Stimulated activated effector memory CD8-positive, alpha-beta T cell treated with anti-CD3 and anti-CD28 coated beads, Interleukin-12 subunit alpha, Interleukin-12 subunit beta, amount 100 ng/mL, for 72 hours (primary cell): Measurements from ENCODE around the gene TM4SF4.
A peak's percentile ranks its signal among the peaks of the same experiment; 100 is the strongest.

Experiments used
- ATAC-seq: fragments of 150-1000 bp; cut with Tn5 transposase; 2 replicates; pipeline ENCODE4 v1.10.0; 2021
- DNase-seq, 2 donors: peaks; one replicate each; pipeline ENCODE4 v3.0.0; 2021 to 2022; ENCODE audit warnings: low spot score in 2 of 2
- H3K27ac Mint-ChIP-seq: one replicate; pipeline ENCODE4 v1.8.0; 2022; ENCODE audit warnings: mild to moderate bottlenecking, mixed read lengths
- H3K36me3 Mint-ChIP-seq: one replicate; pipeline ENCODE4 v1.8.0; 2022; ENCODE audit warnings: mild to moderate bottlenecking, mixed read lengths
- H3K4me1 Mint-ChIP-seq: one replicate; pipeline ENCODE4 v1.8.0; 2022; ENCODE audit warnings: mixed read lengths
- H3K4me3 Mint-ChIP-seq: one replicate; pipeline ENCODE4 v1.8.0; 2022; ENCODE audit warnings: mild to moderate bottlenecking, mixed read lengths
- H3K9me3 Mint-ChIP-seq: one replicate; pipeline ENCODE4 v1.8.0; 2022; ENCODE audit warnings: mixed read lengths

TM4SF4 gene

DNA sequence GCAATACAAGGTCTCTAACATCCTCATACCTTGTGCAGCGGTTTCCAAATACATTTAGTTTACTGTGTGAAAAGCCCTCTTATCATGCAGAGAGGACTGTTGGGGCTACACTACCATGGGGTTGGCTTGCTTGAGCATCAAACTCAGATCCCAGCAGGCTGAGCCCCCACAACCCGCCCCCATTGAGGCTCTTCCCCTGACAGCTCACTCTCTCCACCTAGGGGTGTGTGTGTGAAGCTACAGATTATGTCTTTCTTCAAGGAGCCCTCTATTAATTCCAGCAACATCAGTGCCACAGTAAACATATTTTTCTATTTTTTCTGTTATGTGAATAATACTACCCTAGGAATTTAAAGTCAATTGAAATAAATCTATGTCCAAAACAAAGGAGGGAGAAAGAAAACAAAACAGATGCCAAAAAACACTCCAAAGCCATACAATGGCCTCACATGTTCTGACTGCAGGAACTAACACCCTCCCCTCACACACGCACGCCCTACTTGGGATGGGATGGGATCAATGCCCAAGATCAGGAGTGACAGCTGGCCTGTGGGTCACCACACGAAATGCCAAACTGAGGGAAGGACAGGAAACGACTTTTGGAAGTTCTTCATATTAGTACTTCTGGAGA, 14.7 kb downstream of the TM4SF4 start:
- no peak for DNase-seq
- no peak for ATAC-seq
- H3K9me3 Mint-ChIP-seq: no peaks in the 10 kb centered on the region
- H3K27ac Mint-ChIP-seq: no peak overlapping the region
- H3K4me1 Mint-ChIP-seq: no peaks in the 10 kb centered on the region
- no peaks in the 10 kb centered on the region for H3K36me3 Mint-ChIP-seq
- no peak overlapping the region for H3K4me3 Mint-ChIP-seq

DNA sequence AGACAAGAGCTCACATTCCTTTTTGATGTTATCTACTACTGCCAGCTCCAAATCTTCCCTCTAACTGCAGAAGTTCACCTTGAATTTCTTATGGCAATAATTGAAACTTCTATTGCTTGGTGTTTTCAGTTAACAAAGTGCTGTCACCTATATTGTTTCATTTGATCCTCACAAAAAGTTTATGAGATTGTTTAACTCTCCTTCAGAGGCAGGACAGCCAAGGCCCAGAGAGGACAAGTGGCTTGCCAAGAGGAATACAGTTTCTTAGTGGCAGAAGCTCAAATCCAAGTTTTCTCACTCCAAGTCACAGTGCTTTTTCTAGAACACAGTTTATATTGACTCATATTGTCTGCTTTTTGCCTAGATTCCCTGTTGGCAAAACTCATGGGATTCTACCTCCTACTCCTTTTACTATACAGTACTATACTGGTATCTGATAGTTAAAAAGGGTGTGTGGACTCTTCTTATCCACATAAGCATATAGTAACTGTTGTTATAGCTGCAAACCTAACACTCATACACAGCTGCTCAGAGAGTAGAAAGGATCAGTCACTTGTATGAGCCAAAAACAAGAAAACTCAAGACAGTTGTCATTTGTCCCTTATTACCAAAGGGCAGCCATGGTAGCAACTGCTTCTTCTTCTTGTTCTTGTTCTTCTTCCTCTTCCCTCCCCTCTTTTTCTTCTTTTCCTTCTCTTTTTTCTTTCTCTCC, 15.9 kb downstream of the TM4SF4 start:
- H3K4me1 Mint-ChIP-seq: no peaks in the 10 kb centered on the region
- H3K27ac Mint-ChIP-seq: no peak overlapping the region
- no peak for ATAC-seq
- H3K4me3 Mint-ChIP-seq: no peak overlapping the region
- no peaks in the 10 kb centered on the region for H3K36me3 Mint-ChIP-seq
- H3K9me3 Mint-ChIP-seq: no peaks in the 10 kb centered on the region
- DNase-seq: no peak

GRCh38 chr3:149493315-149494021, 19.0 kb downstream of the TM4SF4 start:
- Mint-ChIP-seq H3K9me3 (no peaks in the 10 kb centered on the region), H3K27ac (no peak overlapping the region), H3K4me3 (no peak overlapping the region), H3K4me1 (no peaks in the 10 kb centered on the region), H3K36me3 (no peaks in the 10 kb centered on the region)
- DNase-seq (no peak), ATAC-seq (no peak)

DNA sequence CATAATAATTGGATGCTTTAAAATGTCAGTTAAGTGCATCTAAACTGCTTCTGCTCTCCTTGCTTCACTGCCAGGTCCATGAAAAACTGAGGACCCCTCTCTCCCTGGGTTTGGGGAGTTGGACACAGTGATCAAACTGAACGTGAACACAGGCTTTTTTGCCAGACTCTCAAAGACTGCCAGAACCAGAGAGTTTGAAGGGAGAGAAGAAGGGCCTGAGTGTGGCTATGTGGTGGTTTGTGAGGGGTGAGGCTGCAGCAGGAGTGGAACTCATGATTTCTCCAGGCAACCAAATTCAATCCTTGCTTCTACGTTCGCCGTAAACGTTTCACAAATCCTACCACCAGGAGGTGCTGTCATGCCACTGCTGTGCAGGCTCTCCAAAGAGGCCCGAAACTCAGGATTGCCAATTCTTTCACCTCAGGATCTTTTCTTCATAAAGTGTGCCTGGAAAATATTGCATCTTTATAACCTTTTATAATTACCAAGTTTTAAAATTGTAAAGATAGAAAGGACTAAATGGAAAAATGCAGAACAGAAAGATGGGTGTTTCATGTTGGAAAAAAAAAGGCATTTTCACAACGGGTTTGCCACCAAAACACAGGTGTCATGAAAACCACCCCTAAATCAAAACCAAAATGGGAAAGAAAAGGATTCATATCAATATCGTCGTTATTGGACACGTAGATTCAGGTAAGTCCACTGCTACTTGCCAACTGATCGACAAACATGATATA, 19.7 kb downstream of the TM4SF4 start:
- ATAC-seq (peak; percentile 34), DNase-seq (peak in 1 of 2 donors; percentile 61)
- H3K9me3 Mint-ChIP-seq: no peaks in the 10 kb centered on the region
- no peaks in the 10 kb centered on the region for H3K4me1 Mint-ChIP-seq
- no peak overlapping the region for H3K4me3 Mint-ChIP-seq
- no peaks in the 10 kb centered on the region for H3K36me3 Mint-ChIP-seq
- no peak overlapping the region for H3K27ac Mint-ChIP-seq

- no peak overlapping the region for H3K27ac Mint-ChIP-seq
- DNase-seq: no peak
- ATAC-seq: peak; percentile 88
- no peaks in the 10 kb centered on the region for H3K9me3 Mint-ChIP-seq
- H3K4me3 Mint-ChIP-seq: no peak overlapping the region
- no peaks in the 10 kb centered on the region for H3K4me1 Mint-ChIP-seq
- no peaks in the 10 kb centered on the region for H3K36me3 Mint-ChIP-seq
Observed at GRCh38 chr3:149494759-149495580, 20.5 kb downstream of the TM4SF4 start.

DNA sequence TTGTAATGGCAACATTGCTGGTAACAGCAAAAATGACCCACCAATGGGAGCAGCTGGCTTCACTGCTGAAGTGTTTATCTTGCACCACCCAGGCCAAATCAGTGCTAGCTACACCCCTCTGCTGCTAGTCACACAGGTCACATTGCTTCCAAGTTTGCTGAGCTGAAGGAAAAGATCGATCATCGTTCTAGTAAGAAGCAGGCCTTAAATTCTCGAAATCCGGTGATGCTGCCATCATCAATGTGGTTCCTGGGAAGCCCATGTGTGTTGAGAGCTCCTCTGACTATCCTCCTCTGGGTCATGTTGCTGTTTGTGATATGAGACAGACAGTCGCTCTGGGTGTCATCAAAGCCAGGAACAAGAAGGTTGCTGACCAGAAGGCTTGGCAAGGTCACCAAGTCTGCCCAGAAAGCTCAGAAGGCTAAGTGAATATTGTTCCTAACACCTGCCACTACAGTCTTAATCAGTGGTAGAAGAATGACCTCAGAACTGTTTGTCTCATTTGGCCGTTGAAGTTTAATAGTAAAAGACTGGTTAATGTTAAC, 21.2 kb downstream of the TM4SF4 start:
- Mint-ChIP-seq H3K4me1 (no peaks in the 10 kb centered on the region), H3K4me3 (no peak overlapping the region), H3K27ac (no peak overlapping the region), H3K9me3 (no peaks in the 10 kb centered on the region), H3K36me3 (no peaks in the 10 kb centered on the region)
- no peak for ATAC-seq
- no peak for DNase-seq

- ATAC-seq (no peak), DNase-seq (no peak)
- Mint-ChIP-seq H3K36me3 (no peaks in the 10 kb centered on the region), H3K27ac (no peak overlapping the region), H3K9me3 (no peaks in the 10 kb centered on the region), H3K4me1 (no peaks in the 10 kb centered on the region), H3K4me3 (no peak overlapping the region)
Observed at GRCh38 chr3:149496891-149497290, 22.4 kb downstream of the TM4SF4 start.

DNA sequence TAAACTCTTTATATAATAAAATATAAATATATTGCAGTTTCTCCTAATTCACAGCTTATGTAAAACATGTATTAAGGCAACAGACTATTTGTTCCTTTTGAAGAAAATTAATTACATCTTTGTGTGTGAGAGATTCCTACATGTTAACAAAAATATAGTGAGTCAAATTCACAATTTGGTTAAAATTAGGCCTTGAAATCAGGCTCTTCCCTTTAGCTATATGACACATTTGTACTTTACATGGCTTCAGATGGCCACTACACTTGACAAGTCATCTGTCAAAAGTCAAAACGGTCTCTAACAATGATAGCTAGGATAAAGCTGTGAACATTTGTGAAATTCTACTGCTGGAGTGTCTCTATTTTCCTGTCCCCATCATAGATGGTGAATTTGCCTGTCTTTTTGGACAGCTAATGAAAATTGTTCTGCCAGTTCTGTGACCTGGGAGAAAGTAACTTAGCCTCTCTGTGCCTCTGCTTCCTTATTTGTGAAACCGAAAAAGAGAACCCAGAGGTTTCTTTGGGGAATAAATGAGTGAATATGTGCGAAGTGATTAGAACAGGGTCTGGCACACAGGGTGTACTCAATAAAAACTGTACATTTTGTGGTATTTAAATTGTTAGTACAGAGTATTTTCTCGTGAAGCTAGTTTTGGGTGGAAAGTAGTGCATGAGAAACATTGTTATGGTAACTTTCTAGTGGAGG, 23.6 kb downstream of the TM4SF4 start:
- Mint-ChIP-seq H3K27ac (no peak overlapping the region), H3K4me3 (no peak overlapping the region), H3K36me3 (no peaks in the 10 kb centered on the region), H3K4me1 (no peaks in the 10 kb centered on the region), H3K9me3 (no peaks in the 10 kb centered on the region)
- no peak for ATAC-seq
- no peak for DNase-seq

GRCh38 chr3:149501524-149501923, 27.0 kb downstream of the TM4SF4 start:
- Mint-ChIP-seq H3K9me3 (no peaks in the 10 kb centered on the region), H3K4me3 (no peak overlapping the region), H3K27ac (no peak overlapping the region), H3K36me3 (no peaks in the 10 kb centered on the region), H3K4me1 (no peaks in the 10 kb centered on the region)
- DNase-seq (no peak), ATAC-seq (no peak)

DNA sequence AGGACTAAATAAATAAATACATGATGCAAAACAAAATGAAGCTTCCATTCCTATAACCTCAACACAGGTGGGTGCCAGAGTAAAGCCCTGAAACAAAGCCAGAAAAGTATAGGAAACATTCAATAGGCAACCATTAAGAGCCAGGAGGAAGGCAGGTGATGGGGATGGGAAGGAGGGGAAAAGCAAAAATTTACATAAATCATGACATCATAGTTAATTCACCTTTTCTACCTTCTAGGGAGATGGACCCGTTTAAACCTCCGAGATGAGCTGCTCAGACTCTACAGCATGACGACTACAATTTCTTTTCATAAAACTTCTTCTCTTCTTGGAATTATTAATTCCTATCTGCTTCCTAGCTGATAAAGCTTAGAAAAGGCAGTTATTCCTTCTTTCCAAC, 27.9 kb downstream of the TM4SF4 start:
- Mint-ChIP-seq H3K27ac (no peak overlapping the region), H3K4me1 (peaks cover 5% of the 10 kb centered on the region), H3K4me3 (no peak overlapping the region), H3K9me3 (no peaks in the 10 kb centered on the region), H3K36me3 (no peaks in the 10 kb centered on the region)
- ATAC-seq (no peak), DNase-seq (no peak)

DNA sequence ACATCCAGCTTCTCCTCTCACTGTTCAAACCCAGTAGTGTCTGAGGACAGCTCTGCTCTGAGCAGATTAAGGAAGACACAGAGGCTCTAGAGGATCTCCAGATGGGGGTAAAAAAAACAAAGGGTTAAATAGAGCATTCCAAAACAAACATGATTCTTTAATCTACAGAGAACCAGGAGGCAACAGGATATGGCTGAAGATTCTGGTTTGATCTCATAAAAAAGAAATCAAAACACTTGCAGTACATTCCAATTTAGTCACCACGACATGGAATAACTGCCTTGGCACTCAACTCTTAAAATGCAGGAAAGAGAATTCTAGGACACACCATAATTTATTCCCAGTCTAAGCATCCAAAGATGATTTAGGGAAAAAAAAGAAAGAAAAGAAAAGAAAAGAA, 32.0 kb downstream of the TM4SF4 start:
- Mint-ChIP-seq H3K36me3 (no peaks in the 10 kb centered on the region), H3K27ac (no peak overlapping the region), H3K4me1 (peaks cover 15% of the 10 kb centered on the region), H3K9me3 (no peaks in the 10 kb centered on the region), H3K4me3 (no peak overlapping the region)
- DNase-seq (no peak), ATAC-seq (no peak)

- peak overlapping the region; percentile 4 for H3K4me3 Mint-ChIP-seq
- H3K4me1 Mint-ChIP-seq: peaks cover 15% of the 10 kb centered on the region
- ATAC-seq (no peak), DNase-seq (no peak)
- H3K36me3 Mint-ChIP-seq: no peaks in the 10 kb centered on the region
- H3K9me3 Mint-ChIP-seq: no peaks in the 10 kb centered on the region
- H3K27ac Mint-ChIP-seq: no peak overlapping the region
Observed at GRCh38 chr3:149506965-149507364, 32.5 kb downstream of the TM4SF4 start.

DNA sequence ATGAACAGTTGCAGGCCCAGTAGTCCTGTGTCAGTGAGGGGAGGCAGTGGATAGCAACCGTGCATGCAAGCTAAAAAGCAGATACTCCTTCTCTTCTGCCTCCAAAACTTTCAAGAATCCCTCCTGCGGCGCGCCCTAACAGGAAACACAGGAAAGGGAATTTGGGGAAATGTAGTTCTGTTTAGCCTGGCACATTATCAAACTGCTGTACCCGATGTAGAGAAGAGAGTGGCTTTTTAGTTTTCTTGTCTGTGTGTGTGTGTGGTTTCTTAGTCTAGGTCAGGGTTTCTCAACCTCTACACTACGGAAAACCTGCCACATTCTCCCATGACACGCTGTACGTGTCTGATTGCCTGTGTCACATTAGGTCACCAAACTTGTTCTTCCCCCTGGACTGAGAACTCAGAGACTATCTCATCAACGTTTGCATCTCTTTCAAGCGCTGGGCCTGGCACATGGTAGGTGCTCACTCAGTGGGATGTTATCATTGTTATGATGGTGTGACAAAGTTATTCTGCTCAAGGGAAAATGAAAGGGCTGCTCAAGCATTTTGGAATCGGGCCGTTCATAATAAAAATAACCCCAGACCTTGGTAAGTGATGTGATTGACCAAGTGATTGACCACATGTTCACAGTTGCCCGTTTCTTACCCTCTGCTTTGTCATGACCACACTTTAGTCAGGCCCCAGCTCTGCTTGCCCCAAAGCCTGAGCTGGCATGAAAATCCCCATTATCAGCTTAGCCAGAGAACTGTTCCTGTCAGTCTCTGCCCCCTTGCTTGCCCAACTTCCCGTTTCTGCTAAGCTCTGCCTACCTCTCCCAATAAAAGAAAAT, 33.2 kb downstream of the TM4SF4 start:
- Mint-ChIP-seq H3K27ac (no peak overlapping the region), H3K9me3 (no peaks in the 10 kb centered on the region), H3K36me3 (no peaks in the 10 kb centered on the region), H3K4me3 (peak overlapping the region; percentile 4), H3K4me1 (peaks cover 22% of the 10 kb centered on the region)
- ATAC-seq (peak; percentile 85), DNase-seq (no peak)
